Esophagus squamous epithelium (tissue), 4 donors: ENCODE measurements around the gene NOP10.

Experiments used
- CTCF ChIP-seq, 6 experiments: fragments of 450-650 bp in 4 of 6; fragments of 200-600 bp in 2 of 6; sonication (generic) in 2 of 6; IDR thresholded peaks; one replicate each; pipeline ENCODE4 v1.5.1; 2016 to 2019; ENCODE audit warnings: antibody characterized with exemption in 6 of 6, mild to moderate bottlenecking in 4 of 6, moderate library complexity in 4 of 6
- POLR2A ChIP-seq, 4 donors: fragments of 450-650 bp; IDR thresholded peaks; one replicate each; pipeline ENCODE4 v1.6.1; 2017; ENCODE audit warnings: antibody characterized with exemption in 4 of 4, mild to moderate bottlenecking in 4 of 4, moderate library complexity in 3 of 4

GRCh38 chr15:34324933-34325332 is 18.0 kb downstream of the NOP10 start:
- TF ChIP-seq CTCF (IDR thresholded peaks at IDR 0.05), result no peak
- no peak for TF ChIP-seq POLR2A (IDR thresholded peaks at IDR 0.05)
